ENCODE results near the gene KCNA3.

Gene KCNA3

DNA sequence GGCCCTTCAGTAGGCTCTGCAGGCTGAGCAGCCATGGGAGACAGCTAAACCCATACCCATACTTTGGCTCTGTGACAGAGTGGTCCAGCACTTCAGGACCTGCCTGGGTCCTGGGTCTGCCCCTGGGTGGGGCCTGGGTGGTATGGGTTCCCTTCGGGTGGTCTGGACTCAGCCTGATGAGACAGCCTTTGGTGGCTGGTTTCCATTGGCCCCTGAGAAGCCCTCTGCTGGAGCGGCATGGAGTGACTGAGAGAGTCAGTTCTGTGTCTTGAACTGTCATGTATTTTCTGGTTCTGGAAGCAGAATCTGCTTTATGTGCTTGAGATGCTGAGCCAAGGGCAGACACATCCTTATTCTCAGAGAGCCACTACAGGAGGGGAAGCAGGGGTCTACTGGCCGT, 37.3 kb downstream of the KCNA3 start:
- no peak for DNase-seq

- peak in 1 of 2 experiments; percentile 23 for DNase-seq
Measured at GRCh38 chr1:110636149-110636935, 38.4 kb downstream of the KCNA3 start.

DNA sequence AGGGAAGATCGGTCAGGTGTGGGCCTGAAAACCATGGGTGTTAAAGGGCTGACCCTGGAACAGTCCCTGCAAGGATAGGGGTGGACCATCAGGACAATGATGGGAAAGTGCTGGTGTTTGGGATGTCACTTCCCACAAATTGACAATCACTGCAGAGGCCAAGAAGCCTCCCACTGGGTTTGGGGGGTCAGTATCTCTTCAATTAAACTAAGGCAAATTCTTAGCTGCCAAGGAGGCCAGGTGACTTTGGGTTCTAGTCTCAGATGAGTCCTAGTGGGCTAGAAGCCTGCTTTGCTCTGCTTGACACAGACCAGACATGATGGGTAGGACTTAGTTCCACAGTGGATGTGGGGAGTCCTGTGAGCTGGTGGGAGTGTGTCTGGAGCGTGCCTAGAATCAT, 39.3 kb downstream of the KCNA3 start:
- DNase-seq: no peak

- peak; percentile 64 to 65 for DNase-seq
Measured at GRCh38 chr1:110634455-110635311, 40.1 kb downstream of the KCNA3 start.

DNA sequence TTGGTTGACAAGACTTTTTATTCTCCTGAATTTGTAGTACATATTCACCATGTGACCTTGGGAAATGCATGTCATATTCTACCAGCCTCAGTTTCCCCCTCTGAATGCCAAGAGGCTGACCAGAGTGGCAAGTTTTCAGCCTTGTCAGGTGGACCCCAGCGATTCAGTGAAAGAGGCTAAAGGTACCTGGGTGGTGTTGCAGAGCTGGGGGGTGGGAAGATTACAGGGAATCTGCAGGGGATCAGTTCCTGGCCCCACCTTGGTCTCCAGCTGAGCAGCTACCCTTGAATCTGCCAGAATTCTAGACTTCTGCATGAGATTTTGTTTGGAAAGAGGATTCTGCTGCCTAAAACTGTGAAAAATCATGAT, 40.7 kb downstream of the KCNA3 start:
- no peak for DNase-seq

GRCh38 chr1:110633646-110634030, 41.1 kb downstream of the KCNA3 start:
- DNase-seq: no peak

DNA sequence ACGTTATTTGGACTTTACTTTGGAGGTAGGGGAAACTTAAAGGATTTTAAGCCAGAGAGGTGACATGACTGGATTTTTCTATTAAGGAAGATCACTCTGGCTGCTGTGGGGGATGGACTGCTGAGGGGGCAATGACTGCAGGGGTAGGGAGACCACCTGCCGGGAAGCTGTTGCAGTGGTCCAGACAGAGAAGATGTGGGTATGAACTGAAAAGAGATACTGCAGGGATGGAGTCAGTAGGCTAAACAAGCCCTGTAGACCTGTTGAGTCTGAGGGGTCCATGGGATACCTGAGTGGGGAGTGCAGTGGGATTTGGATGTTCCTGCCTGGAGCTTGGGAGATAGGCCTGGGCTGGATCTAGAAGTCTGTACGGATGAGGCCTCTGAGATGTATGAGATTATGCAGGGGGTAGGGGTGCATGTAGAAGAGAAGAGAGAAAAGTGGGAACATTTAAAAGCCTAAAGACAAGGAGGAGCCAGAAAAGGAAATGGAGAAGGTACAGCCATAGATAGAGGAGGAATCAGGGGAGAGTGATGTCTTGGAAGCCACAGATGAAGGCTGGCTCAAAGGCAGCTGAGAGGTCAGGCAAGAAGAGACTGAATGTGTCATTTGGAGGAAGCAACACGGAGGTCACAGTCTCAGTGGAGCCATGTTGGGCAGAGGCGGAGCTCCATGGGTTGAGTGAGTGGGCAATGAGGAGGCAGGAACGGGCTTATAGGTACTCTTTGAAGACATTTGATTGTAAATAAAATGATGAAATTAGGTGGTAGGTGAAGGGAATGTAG, 42.7 kb downstream of the KCNA3 start:
- no peak for DNase-seq

GRCh38 chr1:110630839-110631663, 43.7 kb downstream of the KCNA3 start:
- peak; percentile 81 to 82 for DNase-seq

DNA sequence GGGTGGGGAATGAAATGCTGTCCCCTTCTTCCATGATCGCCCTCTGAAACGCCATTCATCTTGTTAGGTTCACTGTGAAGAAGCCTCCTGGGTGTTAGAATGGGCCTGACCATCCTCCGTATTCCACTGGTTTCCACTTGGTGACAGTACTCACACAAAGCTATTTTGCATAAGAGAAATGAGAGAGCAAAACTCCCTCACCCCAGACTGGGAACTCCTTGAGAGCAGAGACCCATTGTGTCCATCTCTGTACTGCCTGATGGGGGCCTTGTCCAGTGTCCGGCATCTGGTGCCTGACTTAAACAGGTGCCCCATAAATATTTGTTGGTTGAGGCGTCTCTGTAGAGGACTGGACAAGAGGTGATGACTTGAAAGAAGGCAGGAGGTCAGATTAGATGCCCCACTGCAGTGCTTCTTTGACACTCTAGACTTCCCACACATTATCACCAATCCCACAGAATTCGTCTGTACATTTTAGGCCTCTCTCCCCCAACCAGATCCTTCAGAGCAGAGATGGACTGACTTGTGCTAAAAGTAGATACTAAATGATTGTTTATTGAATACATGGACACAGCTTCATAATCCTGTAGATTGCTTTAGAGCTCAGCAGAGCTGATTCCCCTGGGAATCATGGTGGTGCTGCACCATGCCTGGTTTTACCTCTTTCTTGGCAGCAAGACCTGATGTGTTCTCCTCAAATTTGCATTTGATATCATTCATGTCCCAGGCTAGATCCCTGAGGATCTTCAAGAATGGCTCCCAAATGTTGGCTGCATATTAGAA, 46.2 kb downstream of the KCNA3 start:
- DNase-seq: no peak

DNA sequence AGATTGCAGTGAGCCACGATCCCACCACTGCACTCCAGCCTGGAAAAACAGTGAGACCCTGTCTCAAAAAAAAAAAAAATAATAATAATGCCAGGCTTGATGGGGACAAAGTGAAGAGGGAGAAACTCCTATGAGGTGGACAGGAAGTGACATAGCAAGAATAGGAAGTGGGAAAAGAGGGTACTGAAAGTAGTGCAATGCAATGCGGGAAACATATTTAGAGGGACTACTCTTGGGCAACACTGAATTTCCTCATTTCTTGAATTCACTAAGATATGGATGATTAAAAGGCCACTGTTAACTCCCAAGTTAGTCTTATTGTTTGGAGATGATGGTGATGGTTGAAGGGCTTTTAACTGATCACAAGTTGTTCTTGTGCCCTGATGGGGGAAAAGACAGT, 47.0 kb downstream of the KCNA3 start:
- DNase-seq: no peak

GRCh38 chr1:110626889-110627288, 47.9 kb downstream of the KCNA3 start:
- no peak for DNase-seq

Measured in activated CD4-positive, alpha-beta T cell treated with anti-CD3 and anti-CD28 coated beads, Interleukin-2, amount 50 U/mL, for 4 hours (primary cell).